22Rv1 (cell line): Measurements from ENCODE around the gene SPPL2B.

ENCODE experiments used
- H3K27ac ChIP-seq: fragments of 450-650 bp; 2 replicates; pipeline ENCODE4 v1.5.1; 2017
- ZFX ChIP-seq: fragments of 450-650 bp; IDR thresholded peaks from 2 replicates; pipeline ENCODE4 v1.6.1; 2017; ENCODE audit warnings: antibody characterized with exemption, borderline replicate concordance
- TF ChIP-seq, protein P1 (sequence below): fragments of 450-650 bp; IDR thresholded peaks from 2 replicates; pipeline ENCODE4 v1.5.1; 2017; ENCODE audit warnings: mild to moderate bottlenecking

The SPPL2B gene

DNA sequence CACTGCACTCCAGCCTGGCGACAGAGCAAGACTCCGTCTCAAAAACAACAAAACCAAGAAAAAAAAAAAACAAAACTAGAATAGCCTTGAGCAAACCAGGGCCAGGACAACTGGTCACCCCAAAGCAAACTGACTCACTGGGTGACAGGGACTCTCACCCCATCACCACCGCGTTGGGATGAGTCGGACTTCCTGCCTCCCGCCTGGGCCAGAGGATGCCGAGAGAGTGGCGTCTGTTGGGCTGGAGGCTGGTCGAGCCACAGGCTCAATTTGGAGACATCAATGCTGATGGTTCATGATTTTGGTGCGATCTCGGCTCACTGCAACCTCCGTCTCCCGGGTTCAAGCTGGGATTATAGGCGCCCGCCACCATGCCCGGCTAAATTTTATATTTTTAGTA, 43.2 kb downstream of the SPPL2B start:
- H3K27ac ChIP-seq, result no peak overlapping the region
- TF ChIP-seq, protein P1, sequence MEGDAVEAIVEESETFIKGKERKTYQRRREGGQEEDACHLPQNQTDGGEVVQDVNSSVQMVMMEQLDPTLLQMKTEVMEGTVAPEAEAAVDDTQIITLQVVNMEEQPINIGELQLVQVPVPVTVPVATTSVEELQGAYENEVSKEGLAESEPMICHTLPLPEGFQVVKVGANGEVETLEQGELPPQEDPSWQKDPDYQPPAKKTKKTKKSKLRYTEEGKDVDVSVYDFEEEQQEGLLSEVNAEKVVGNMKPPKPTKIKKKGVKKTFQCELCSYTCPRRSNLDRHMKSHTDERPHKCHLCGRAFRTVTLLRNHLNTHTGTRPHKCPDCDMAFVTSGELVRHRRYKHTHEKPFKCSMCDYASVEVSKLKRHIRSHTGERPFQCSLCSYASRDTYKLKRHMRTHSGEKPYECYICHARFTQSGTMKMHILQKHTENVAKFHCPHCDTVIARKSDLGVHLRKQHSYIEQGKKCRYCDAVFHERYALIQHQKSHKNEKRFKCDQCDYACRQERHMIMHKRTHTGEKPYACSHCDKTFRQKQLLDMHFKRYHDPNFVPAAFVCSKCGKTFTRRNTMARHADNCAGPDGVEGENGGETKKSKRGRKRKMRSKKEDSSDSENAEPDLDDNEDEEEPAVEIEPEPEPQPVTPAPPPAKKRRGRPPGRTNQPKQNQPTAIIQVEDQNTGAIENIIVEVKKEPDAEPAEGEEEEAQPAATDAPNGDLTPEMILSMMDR, result no peak
- TF ChIP-seq ZFX, result no peak

DNA sequence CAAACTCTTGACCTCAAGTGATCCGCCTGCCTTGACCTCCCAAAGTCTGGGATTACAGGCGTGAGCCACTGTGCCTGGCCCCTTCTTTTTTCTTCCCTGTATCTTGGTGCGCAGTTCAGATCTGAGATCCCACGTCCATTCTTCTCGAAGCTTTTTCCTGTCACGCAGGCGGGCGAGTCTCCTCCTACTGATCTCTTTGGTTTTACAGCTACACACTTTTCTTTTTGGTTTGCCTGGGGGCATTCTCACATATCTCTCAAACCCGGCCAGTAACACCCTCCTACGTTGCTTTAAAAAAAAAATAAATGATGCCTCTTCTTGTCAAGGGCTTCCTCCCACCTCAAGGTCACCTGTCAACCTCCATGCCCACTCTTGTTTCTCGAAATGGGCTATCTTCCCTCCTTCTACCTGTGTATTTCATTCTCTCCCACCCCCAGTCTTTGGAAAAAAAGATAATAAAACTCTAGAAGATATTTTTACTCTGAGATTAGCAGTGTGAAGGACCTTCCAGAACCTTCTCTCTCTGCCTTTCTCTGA, 43.7 kb downstream of the SPPL2B start:
- H3K27ac ChIP-seq, result no peak overlapping the region
- no peak for TF ChIP-seq ZFX
- TF ChIP-seq, protein P1, result no peak

DNA sequence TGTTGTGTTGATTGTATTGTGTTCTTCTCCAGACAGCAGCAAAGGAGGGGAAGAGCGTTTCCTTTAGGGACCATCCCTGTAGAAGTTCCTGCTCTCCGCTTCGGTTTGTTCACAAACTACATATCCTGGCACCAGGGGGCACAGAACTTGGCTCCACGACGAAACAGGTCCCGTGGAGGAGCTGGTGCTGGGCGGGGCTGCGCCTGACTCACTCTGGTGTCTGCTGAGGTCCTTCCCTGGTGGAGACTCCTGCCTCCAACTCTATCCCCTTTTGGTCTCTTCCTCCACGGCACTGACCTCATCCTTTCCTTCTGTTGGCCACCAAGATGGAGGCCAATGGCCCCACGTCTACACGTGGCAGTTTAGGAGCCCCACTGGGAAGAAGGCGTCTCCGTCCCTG, 46.3 kb downstream of the SPPL2B start:
- H3K27ac ChIP-seq, result no peak overlapping the region
- TF ChIP-seq ZFX, result no peak
- TF ChIP-seq, protein P1, result no peak

DNA sequence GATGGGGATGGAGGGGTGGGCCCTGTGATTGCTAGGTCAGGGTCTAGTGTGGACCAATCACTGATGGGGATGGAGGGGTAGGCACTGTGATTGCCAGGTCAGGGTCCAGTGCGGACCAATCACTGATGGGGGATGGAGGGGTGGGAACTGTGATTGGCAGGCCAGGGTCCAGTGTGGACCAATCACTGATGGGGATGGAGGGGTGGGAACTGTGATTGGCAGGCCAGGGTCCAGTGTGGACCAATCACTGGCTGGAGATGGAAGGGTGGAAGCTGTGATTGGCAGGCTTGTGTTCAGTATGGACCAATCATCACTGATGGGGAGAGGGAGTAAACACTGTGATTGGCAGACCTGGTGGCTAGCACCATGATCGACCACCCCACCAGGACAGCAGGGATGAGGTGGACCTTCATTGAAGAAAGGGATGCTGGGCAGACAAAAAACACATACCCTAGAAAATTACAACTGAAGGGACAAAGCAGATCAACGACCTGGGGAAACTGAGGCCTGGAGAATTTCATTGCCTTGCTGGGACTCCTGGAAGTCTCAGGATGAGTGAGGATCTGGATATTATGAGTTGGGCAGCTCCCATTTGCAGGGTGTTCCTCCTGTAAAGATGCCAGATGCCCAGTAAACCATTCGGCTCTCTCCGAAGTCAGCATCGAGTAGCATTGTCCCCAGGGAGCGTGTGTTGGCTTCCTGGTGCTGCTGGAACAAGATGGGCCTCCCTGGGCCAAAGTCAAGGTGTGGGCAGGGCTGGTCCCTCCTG, 47.1 kb downstream of the SPPL2B start:
- H3K27ac ChIP-seq, result no peak overlapping the region
- TF ChIP-seq ZFX, result no peak
- TF ChIP-seq, protein P1, result no peak

DNA sequence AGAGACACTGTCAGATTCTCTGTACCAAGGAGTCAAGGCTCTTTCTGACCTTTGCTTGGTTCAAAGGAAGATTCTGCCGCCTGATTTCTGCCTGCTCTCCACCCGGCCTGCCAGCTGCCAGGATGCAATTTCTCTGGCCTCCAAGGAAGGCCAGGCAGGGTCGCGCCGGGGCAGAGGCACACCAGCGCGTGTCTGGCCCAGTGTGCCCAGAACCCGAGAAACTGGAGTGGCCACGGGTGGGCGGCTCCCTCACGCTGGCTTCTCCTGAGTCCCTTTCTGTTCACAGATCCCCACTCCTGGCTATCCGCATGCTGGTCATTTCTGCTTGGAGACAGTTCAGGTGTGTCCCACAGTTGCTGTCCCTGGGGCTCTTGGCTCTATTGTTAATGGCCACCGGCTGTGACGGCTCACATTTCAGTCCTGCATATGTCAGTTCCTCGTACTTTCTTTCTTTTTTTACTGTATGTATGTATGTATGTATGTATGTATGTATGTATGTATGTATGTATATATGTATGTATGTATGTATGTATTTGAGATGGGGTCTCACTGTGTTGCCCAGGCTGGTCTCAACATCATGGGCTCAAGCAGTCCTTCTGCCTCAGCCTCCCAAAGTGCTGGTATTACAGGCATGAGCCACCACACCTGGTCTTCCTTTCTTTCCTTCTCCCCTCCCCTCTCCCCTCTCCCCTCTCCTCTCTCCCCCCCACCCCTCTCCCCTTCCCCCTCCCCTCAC, 48.5 kb downstream of the SPPL2B start:
- TF ChIP-seq, protein P1, result no peak
- TF ChIP-seq ZFX, result no peak
- H3K27ac ChIP-seq, result no peak overlapping the region

DNA sequence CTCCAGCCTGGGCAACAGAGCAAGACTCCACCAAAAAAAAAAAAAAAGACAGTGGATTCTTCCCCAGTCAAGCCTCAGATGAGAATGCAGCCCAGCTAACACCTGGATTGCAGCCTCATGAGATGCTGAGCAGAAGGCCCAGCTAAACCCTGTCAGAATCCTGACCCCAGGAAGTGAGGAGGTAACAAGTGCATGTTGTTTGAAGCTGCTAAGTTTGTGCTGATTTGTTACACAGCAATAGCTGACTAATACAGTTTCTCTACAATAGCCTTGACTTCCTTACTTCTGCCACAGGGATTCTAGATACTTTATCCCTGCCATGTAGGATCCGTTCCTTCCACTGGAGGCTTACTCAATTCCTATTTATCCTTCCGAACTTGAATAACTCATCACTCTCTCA, 52.1 kb downstream of the SPPL2B start:
- no peak for TF ChIP-seq ZFX
- TF ChIP-seq, protein P1, result no peak
- no peak overlapping the region for H3K27ac ChIP-seq

DNA sequence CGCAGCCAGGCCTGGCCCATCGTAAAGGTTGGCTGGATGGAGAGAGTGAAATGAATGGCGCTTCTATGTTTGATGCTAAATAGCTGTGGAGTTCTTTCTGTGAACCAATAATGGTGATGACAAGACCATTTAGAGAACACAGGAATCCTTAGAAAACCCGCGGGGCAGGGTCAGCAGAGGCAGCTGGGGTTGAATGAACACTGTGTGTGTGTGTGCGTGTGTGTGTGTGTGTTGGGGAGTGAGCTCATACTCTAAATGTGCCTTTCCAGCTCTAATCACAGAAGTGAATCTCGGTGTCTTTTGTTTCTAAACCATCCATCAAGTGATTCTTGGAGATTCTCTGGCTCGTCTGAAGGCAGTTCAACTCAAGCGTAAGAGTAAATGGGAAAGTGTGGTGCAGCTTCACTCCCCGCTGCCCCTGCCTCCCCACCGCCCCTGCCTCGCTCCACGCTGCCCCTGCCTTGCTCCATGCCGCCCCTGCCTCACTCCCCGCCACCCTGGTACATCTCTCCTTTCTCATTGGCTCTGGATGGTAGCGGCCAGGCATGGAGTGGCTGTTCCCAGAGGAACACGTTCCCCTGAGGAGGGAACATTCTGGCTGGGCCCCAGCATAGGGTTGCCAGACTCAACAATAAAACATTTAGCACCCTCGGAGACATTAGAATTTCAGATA, 52.8 kb downstream of the SPPL2B start:
- TF ChIP-seq ZFX, result no peak
- TF ChIP-seq, protein P1, result no peak
- no peak overlapping the region for H3K27ac ChIP-seq
